GM13976 (cell line): ENCODE measurements around the gene CYP3A7.

ENCODE experiments used
- DNase-seq: peaks from one replicate; pipeline ENCODE4 v3.0.0; 2012; ENCODE audit warnings: low spot score
- in situ Hi-C: fragments of 300-500 bp; cut with MboI; formaldehyde crosslinking; loops from one replicate; pipeline ENCODE4 v1.12.0; 2022; ENCODE audit warnings: low sequenced_read_pairs, mixed read lengths, inconsistent platforms; ENCODE audit not compliant: unreplicated experiment
- TF ChIP-seq, protein P1 (sequence below): IDR thresholded peaks from 2 replicates; pipeline ENCODE4 v1.5.1; 2012; ENCODE audit warnings: borderline replicate concordance, mild to moderate bottlenecking; ENCODE audit not compliant: insufficient read depth; ENCODE audit errors: extremely low read depth, missing control alignments, control extremely low read depth

The CYP3A7 gene

GRCh38 chr7:99685129-99685758 is 49.8 kb downstream of the CYP3A7 start:
- in situ Hi-C loops, result no loop called here
- TF ChIP-seq, protein P1, sequence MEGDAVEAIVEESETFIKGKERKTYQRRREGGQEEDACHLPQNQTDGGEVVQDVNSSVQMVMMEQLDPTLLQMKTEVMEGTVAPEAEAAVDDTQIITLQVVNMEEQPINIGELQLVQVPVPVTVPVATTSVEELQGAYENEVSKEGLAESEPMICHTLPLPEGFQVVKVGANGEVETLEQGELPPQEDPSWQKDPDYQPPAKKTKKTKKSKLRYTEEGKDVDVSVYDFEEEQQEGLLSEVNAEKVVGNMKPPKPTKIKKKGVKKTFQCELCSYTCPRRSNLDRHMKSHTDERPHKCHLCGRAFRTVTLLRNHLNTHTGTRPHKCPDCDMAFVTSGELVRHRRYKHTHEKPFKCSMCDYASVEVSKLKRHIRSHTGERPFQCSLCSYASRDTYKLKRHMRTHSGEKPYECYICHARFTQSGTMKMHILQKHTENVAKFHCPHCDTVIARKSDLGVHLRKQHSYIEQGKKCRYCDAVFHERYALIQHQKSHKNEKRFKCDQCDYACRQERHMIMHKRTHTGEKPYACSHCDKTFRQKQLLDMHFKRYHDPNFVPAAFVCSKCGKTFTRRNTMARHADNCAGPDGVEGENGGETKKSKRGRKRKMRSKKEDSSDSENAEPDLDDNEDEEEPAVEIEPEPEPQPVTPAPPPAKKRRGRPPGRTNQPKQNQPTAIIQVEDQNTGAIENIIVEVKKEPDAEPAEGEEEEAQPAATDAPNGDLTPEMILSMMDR, result no peak

GRCh38 chr7:99679400-99680191 is 55.4 kb downstream of the CYP3A7 start, which contains the start of gene CYP3A5:
Gene CYP3A5 (minus strand): TSS chr7:99679996. CDS start chr7:99679896, 100 bp downstream.
- in situ Hi-C loops, result no loop called here
- no peak for DNase-seq
- TF ChIP-seq, protein P1, result no peak

More at GRCh38 chr7:99685129-99685758, 49.8 kb downstream of the CYP3A7 start:
- DNase-seq, result no peak

- no peak for DNase-seq
- TF ChIP-seq, protein P1, result no peak
- in situ Hi-C loops, result no loop called here
These were observed 56.0 kb downstream of the CYP3A7 start for GRCh38 chr7:99679032-99679399.

GRCh38 chr7:99677648-99678045 is 57.3 kb downstream of the CYP3A7 start:
- in situ Hi-C loops, result no loop called here
- TF ChIP-seq, protein P1, result no peak
- no peak for DNase-seq

GRCh38 chr7:99677013-99677647 is 57.9 kb downstream of the CYP3A7 start:
- in situ Hi-C loops, result no loop called here

More at GRCh38 chr7:99677013-99677647, 57.9 kb downstream of the CYP3A7 start:
- DNase-seq, result no peak
- TF ChIP-seq, protein P1, result no peak
